Spinal cord (tissue), 10 donors: ENCODE results near the gene RINL. TPM values are rescaled to one million over a fixed set of nuclear protein-coding genes. Genes with fewer than 3 reads are reported as not detected.
"Not testable (repeated sequence)": the region's sequence is repeated elsewhere in the genome, so short reads cannot be mapped to it uniquely, and the experiment has no call there.

Experiments
- DNase-seq, 6 donors: peaks; one replicate each; pipeline versions ENCODE4 v3.0.0 to v3.0.0-alpha.2; 2013 to 2015; ENCODE audit warnings: low spot score in 6 of 6, low read depth in 4 of 6
- H3K27ac ChIP-seq: one replicate; pipeline ENCODE4 v1.5.1; 2013; ENCODE audit warnings: low read depth, low read length, control low read depth
- H3K27me3 ChIP-seq: one replicate; pipeline ENCODE4 v1.6.1; 2013; ENCODE audit warnings: low read length; ENCODE audit not compliant: control insufficient read depth, insufficient read depth
- H3K36me3 ChIP-seq: one replicate; pipeline ENCODE4 v1.6.1; 2013; ENCODE audit warnings: low read length; ENCODE audit not compliant: control insufficient read depth, insufficient read depth
- H3K4me1 ChIP-seq: one replicate; pipeline ENCODE4 v1.6.1; 2013; ENCODE audit warnings: low read length; ENCODE audit not compliant: control insufficient read depth, insufficient read depth
- H3K4me3 ChIP-seq: one replicate; pipeline ENCODE4 v1.5.1; 2013; ENCODE audit warnings: low read depth, low read length, control low read depth
- H3K9me3 ChIP-seq: one replicate; pipeline ENCODE4 v1.6.1; 2013; ENCODE audit warnings: low read length; ENCODE audit not compliant: control insufficient read depth, insufficient read depth
- WGBS: methylation state at CpG from one replicate; pipeline ENCODE4 v1.1.5; 2013; ENCODE audit warnings: missing lambda C conversion rate; ENCODE audit not compliant: insufficient coverage; 5-methylcytosine and 5-hydroxymethylcytosine counted together
- polyA plus RNA-seq, 2 donors: library from polyadenylated mRNA; unstranded; fragments of 120-200 nt; gene quantifications; one replicate each; pipeline ENCODE4 v1.2.1, GENCODE V29; 2013; ENCODE audit not compliant: insufficient read length in 2 of 2
- total RNA-seq, 2 donors: library from RNA; depleted of rRNA in 1 of 2; stranded (reverse); fragments of 120-200 nt in 1 of 2; fragments of >200 nt in 1 of 2; gene quantifications; one replicate each; pipeline versions ENCODE4 v1.2.3 to v1.2.4, GENCODE V29; 2013 to 2014
- donor health status: healthy.

The RINL gene
- total and polyA plus RNA-seq, 4 donors, result 8.7 to 28.2 (median 17.1) TPM

DNA sequence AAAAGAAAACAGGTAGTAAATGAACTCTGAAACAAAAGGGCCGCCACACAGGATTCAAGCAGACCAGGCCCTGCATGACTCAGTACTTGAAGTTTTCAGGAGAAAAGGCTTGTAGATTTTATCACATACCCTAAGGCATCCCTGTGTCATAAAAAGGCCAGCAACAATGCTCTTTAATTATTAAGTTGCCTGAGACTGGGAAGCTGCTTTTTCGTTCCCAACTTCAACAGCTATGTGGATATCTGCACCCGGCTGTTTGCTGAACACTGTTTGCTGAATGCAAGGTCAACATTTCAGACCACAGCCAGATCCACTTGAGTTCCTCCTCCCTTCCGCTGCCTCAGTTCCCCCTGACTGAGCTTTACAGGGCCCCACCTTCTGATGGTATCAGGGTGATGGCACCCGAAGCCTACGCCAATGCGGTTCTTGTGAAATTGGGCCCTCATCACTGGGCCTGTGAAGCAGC is 40.4 kb downstream of the RINL start:
- WGBS, result 97% methylated on average over 7 of the region's 7 CpGs

GRCh38 chr19:38836983-38837626 is 41.0 kb downstream of the RINL start:
- Histone ChIP-seq H3K27me3 (no peaks in the 10 kb centered on the region), H3K9me3 (no peaks in the 10 kb centered on the region), H3K27ac (no peak overlapping the region), H3K4me3 (no peak overlapping the region), H3K4me1 (peaks cover 7% of the 10 kb centered on the region), H3K36me3 (peaks cover 68% of the 10 kb centered on the region)
- 95% methylated on average over 5 of the region's 6 CpGs for WGBS
- no peak for DNase-seq

More for the DNA sequence above, 40.4 kb downstream of the RINL start:
- Histone ChIP-seq H3K27me3 (no peaks in the 10 kb centered on the region), H3K27ac (no peak overlapping the region), H3K9me3 (no peaks in the 10 kb centered on the region), H3K4me3 (no peak overlapping the region), H3K4me1 (peaks cover under 1% of the 10 kb centered on the region), H3K36me3 (peaks cover 74% of the 10 kb centered on the region)
- DNase-seq, result no peak

DNA sequence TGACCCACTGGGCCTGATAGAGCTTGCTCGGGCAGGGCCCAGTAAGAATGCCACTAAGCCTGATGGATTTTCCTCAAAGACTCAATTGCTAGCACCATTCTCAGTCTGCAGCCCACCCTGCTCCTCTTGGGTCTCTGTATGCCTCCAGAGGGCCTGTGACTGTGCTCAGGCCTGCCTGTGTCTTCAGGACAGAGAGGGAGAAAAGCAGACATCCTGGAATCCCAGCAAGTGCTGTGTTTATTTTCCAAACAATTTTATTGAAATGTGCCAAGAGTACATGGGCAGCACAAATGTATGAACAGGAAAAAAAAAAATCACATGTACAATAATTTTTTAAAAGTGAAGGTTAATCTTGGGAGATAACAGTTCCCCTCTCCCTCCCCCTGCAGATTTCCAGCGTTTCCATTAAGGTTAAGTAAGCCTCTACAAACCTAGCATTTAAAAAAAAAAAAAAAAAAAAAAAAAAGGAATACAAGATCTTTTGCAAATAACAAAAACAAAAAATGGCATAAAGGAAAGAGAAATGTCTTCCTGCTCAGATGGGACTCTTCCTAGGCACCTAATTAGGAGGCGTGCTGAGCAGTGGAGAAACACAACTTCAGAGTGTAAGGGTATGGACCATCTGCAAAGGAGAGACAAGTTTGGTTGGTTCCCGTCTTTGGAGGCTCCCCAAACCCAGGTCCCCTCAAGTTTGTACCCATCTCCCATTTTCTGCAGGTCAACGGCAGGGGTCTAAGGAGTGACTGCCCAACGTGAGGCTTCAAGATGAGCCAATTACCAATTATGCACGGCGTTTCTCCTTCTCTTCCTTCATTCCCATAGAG is 41.7 kb downstream of the RINL start:
- 83% methylated on average over 6 of the region's 8 CpGs for WGBS
- peaks cover 10% of the 10 kb centered on the region for H3K4me1 ChIP-seq
- H3K36me3 ChIP-seq, result peaks cover 62% of the 10 kb centered on the region
- no peak overlapping the region for H3K4me3 ChIP-seq
- no peaks in the 10 kb centered on the region for H3K9me3 ChIP-seq
- no peak overlapping the region for H3K27ac ChIP-seq
- DNase-seq, result no peak
- no peaks in the 10 kb centered on the region for H3K27me3 ChIP-seq

DNA sequence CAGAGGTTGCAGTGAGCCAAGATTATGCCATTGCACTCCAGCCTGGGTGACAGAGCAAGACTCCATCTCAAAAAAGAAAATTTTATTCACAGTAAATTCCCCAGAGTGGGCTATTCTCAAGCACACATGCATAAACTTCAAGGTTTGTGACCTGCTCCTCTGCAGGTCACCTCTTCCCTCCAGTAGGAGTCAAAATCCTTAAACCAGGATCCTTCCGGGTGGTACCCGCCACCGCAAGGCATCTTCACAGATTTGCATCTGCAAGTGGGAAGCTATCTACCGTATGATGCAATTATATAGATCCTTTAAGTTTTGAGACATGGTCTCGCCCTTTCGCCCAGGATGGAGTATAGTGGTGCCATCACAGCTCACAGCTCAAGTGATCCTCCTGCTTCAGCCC is 43.5 kb downstream of the RINL start:
- Histone ChIP-seq H3K27ac (no peak overlapping the region), H3K4me3 (no peak overlapping the region), H3K36me3 (peaks cover 55% of the 10 kb centered on the region), H3K4me1 (peaks cover 21% of the 10 kb centered on the region), H3K27me3 (no peaks in the 10 kb centered on the region), H3K9me3 (no peaks in the 10 kb centered on the region)
- DNase-seq, result no peak
- WGBS, result 86% methylated on average over 3 of the region's 6 CpGs

GRCh38 chr19:38834104-38834490 is 44.0 kb downstream of the RINL start:
- WGBS, result no CpG with 5 or more reads among the region's 4 CpGs
- Histone ChIP-seq H3K4me1 (peaks cover 21% of the 10 kb centered on the region), H3K36me3 (peaks cover 55% of the 10 kb centered on the region), H3K9me3 (no peaks in the 10 kb centered on the region), H3K27ac (no peak overlapping the region), H3K4me3 (no peak overlapping the region), H3K27me3 (no peaks in the 10 kb centered on the region)
- DNase-seq, result no peak

- Histone ChIP-seq H3K9me3 (no peaks in the 10 kb centered on the region), H3K27ac (no peak overlapping the region), H3K4me1 (peaks cover 21% of the 10 kb centered on the region), H3K27me3 (no peaks in the 10 kb centered on the region), H3K4me3 (no peak overlapping the region), H3K36me3 (peaks cover 53% of the 10 kb centered on the region)
- peak in 1 of 6 donors; percentile 26 for DNase-seq
- WGBS, result 100% methylated on average over 2 of the region's 7 CpGs
Observed at GRCh38 chr19:38833092-38833425, 45.0 kb downstream of the RINL start.

DNA sequence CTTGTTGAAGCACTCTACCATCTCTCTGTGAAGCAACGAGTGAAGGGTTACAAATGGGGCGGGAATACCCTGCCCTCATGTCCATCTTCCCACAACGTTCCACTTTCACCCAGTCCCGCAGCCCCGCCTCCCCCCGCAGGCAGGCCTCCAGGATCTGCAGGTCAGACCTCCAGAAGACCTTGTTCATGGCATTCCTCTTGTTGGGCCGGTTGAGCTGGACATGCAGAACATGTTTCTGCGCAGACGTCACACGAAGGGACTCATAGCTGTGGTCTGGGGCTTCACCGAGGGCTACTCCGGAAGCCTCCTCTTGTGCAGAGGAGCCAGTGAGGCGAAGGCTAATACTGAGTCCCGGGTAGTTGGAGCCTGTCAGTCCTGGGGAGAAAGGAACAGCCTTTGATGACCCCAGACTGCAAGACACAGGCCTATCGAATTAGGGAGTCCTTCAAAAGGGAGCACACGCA is 46.9 kb downstream of the RINL start:
- peak overlapping the region; percentile 81 for H3K4me3 ChIP-seq
- H3K27me3 ChIP-seq, result no peaks in the 10 kb centered on the region
- WGBS, result 11% methylated on average over 12 of the region's 16 CpGs
- H3K9me3 ChIP-seq, result no peaks in the 10 kb centered on the region
- H3K27ac ChIP-seq, result peak overlapping the region; percentile 87
- peaks cover 49% of the 10 kb centered on the region for H3K36me3 ChIP-seq
- peak in 4 of 6 donors; percentile 7 to 65 (median 23) for DNase-seq
- H3K4me1 ChIP-seq, result peaks cover 21% of the 10 kb centered on the region

GRCh38 chr19:38830039-38830733 is 47.9 kb downstream of the RINL start:
- DNase-seq, result no peak
- Histone ChIP-seq H3K36me3 (peaks cover 40% of the 10 kb centered on the region), H3K4me1 (peaks cover 21% of the 10 kb centered on the region), H3K9me3 (no peaks in the 10 kb centered on the region), H3K27ac (no peak overlapping the region), H3K4me3 (no peak overlapping the region), H3K27me3 (no peaks in the 10 kb centered on the region)
- WGBS, result 80% methylated on average over 1 of the region's 4 CpGs

DNA sequence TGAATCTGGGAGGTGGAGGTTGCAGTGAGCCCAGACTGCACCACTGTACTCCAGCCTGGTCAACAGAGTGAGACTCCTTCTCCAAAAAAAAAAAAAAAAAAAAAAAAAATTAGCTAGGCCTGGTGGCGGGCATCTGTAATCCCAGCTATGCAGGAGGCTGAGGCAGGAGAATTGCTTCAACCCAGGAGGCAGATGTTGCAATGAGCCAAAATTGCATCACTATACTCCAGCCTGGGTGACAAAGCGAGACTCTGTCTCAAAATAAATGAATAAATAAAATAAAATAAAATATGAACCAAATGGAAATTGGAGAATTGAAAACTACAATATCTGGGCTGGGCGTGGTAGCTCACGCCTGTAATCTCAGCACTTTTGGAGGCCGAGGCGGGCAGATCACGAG is 48.9 kb downstream of the RINL start:
- Histone ChIP-seq H3K36me3 (peaks cover 36% of the 10 kb centered on the region), H3K4me1 (peaks cover 21% of the 10 kb centered on the region)
- 100% methylated on average over 5 of the region's 7 CpGs for WGBS
- not testable (repeated sequence) for H3K9me3 ChIP-seq, H3K27ac ChIP-seq, H3K4me3 ChIP-seq, DNase-seq, H3K27me3 ChIP-seq
